ENCODE results near the gene ZBTB21. TPM values are rescaled to one million over a fixed set of nuclear protein-coding genes. Genes with fewer than 3 reads are reported as not detected.

Gene ZBTB21
- total RNA-seq, 1 donor from 2014 or later: 8.4 TPM

DNA sequence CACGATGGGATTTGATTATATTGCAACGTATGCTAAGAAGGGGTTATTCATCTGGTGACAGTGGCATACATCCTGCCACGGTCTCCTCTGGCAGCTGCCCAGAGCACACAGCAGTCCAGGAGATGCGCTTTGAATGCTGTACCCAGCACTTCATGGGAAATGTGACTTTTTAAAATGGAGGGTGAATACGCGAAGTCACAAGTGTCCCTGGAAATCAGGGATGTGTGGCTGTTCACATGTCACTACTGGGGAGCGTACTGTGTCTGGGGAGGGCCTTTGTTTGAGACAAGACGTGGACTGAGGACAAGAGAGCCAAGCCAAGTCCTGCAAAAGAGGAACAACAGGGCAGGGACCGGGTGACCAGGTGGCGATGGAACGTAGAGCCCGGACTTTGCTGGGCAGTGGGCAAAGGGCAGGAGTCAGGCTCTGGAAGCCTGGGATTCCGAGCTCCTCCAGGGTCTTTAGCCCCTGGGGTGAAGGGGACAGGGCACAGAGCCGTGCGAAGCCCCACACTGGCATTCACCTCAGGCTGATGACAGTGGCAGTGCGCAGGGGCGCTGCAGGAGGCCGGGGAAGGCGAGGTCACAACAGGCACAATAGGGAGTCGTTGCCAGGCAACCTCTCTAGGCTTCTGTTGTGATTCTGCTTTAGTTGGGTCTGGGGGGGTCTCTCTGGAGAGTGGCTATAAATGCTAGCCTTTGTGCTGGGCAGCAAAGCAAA is 11.4 kb upstream of the ZBTB21 start:
- Mint-ChIP-seq H3K4me1 (ENCODE audit: unreplicated experiment) (peaks cover 11% of the 10 kb centered on the region), H3K27me3 (ENCODE audit: unreplicated experiment) (peaks cover 5% of the 10 kb centered on the region), H3K4me3 (ENCODE audit: unreplicated experiment) (no peak overlapping the region), H3K9me3 (ENCODE audit: unreplicated experiment) (no peaks in the 10 kb centered on the region), H3K27ac (ENCODE audit: unreplicated experiment) (peak overlapping the region; percentile 48), H3K36me3 (ENCODE audit: low read depth, unreplicated experiment) (peaks cover 5% of the 10 kb centered on the region)
- peak; percentile 15 for DNase-seq (ENCODE audit: low spot score)
- TF ChIP-seq, protein P1, sequence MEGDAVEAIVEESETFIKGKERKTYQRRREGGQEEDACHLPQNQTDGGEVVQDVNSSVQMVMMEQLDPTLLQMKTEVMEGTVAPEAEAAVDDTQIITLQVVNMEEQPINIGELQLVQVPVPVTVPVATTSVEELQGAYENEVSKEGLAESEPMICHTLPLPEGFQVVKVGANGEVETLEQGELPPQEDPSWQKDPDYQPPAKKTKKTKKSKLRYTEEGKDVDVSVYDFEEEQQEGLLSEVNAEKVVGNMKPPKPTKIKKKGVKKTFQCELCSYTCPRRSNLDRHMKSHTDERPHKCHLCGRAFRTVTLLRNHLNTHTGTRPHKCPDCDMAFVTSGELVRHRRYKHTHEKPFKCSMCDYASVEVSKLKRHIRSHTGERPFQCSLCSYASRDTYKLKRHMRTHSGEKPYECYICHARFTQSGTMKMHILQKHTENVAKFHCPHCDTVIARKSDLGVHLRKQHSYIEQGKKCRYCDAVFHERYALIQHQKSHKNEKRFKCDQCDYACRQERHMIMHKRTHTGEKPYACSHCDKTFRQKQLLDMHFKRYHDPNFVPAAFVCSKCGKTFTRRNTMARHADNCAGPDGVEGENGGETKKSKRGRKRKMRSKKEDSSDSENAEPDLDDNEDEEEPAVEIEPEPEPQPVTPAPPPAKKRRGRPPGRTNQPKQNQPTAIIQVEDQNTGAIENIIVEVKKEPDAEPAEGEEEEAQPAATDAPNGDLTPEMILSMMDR (IDR thresholded peaks at IDR 0.05; ENCODE audit: unreplicated experiment): no peak

DNA sequence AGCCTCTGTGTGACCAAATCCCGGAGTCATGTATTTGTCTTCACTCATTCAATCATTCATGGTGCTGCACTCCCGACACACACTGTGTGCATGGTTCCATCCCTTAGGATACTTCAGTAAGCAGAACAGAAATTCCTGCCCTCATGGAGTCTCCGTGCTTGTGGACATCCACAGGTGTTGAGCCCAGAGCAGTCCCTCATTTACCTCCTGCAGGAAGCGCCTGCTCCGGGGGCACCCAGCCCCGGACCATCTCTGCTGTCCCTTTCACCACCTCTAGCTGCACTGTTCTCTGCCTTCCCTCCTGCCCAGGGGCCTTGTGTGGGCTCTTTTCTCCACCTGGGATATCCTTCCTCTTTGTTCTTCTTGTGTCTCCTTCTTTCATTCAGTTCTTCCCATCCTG is 9.5 kb upstream of the ZBTB21 start:
- no peak for DNase-seq (ENCODE audit: low spot score)
- Mint-ChIP-seq H3K36me3 (ENCODE audit: low read depth, unreplicated experiment) (peaks cover 5% of the 10 kb centered on the region), H3K27ac (ENCODE audit: unreplicated experiment) (no peak overlapping the region), H3K4me1 (ENCODE audit: unreplicated experiment) (peaks cover 7% of the 10 kb centered on the region), H3K9me3 (ENCODE audit: unreplicated experiment) (no peaks in the 10 kb centered on the region), H3K27me3 (ENCODE audit: unreplicated experiment) (peaks cover 2% of the 10 kb centered on the region), H3K4me3 (ENCODE audit: unreplicated experiment) (no peak overlapping the region)
- TF ChIP-seq, protein P1 (IDR thresholded peaks at IDR 0.05; ENCODE audit: unreplicated experiment): no peak

DNA sequence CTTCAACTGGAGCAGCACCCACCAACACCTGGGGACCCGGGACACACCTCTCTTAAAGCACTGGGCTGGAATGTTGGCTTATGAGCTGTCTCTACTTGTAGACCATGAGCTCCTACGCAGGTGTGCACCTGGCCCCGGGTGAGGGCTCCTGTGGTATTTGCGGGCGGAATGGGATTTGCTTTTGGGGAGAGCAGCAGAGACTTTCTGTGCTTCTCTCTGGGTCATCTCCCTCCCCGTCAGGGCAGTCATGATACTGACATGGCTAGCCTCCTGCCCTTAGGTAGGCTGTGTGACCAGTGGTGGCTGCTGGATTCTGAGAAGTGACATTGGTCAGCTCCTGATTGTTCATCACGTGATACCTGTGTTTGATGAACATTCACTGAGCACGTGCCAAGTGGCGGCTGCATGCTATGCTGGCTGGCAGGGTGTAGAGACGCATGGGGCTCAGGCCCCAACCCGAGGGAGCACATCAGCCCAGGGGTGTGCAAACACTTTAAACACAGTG is 9.0 kb upstream of the ZBTB21 start:
- Mint-ChIP-seq H3K36me3 (ENCODE audit: low read depth, unreplicated experiment) (peaks cover 5% of the 10 kb centered on the region), H3K27ac (ENCODE audit: unreplicated experiment) (no peak overlapping the region), H3K27me3 (ENCODE audit: unreplicated experiment) (peaks cover 2% of the 10 kb centered on the region), H3K4me1 (ENCODE audit: unreplicated experiment) (peaks cover 4% of the 10 kb centered on the region), H3K9me3 (ENCODE audit: unreplicated experiment) (no peaks in the 10 kb centered on the region), H3K4me3 (ENCODE audit: unreplicated experiment) (no peak overlapping the region)
- TF ChIP-seq, protein P1 (IDR thresholded peaks at IDR 0.05; ENCODE audit: unreplicated experiment): no peak
- no peak for DNase-seq (ENCODE audit: low spot score)

DNA sequence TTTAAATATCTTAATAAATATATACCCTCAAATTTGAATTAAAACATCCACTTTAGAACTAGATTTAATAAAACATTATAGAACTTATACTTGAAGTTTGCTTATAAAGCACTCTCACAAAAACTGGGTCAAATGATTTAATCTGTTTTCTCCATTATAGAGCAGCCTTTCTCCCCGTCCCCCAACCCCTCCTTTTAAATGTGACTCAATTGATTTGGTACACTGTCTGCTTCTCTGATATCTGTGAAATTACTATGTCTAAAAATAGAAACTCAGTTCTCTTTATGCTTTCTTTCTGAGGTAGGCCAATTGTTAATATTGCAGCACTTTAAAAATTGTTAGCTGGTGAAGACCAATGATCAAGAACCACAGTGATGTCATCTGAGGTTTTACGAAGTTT is 6.9 kb upstream of the ZBTB21 start:
- no peak for DNase-seq (ENCODE audit: low spot score)
- Mint-ChIP-seq H3K4me1 (ENCODE audit: unreplicated experiment) (peaks cover 2% of the 10 kb centered on the region), H3K9me3 (ENCODE audit: unreplicated experiment) (no peaks in the 10 kb centered on the region)

More for the DNA sequence above, 6.9 kb upstream of the ZBTB21 start:
- TF ChIP-seq, protein P1 (IDR thresholded peaks at IDR 0.05; ENCODE audit: unreplicated experiment): no peak
- Mint-ChIP-seq H3K4me3 (ENCODE audit: unreplicated experiment) (no peak overlapping the region), H3K36me3 (ENCODE audit: low read depth, unreplicated experiment) (peaks cover 5% of the 10 kb centered on the region), H3K27ac (ENCODE audit: unreplicated experiment) (no peak overlapping the region), H3K27me3 (ENCODE audit: unreplicated experiment) (peaks cover 17% of the 10 kb centered on the region)

Data from endothelial cell (in vitro differentiated cells).